NT2/D1 (cell line): Measurements from ENCODE around the gene HK1.

Source experiments
- SUZ12 ChIP-seq: IDR thresholded peaks from 2 replicates; pipeline ENCODE4 v1.6.1; 2011; ENCODE audit not compliant: insufficient read length, insufficient read depth; ENCODE audit errors: extremely low read depth
- ZNF274 ChIP-seq: IDR thresholded peaks from 2 replicates; pipeline ENCODE4 v1.6.1; 2011; ENCODE audit warnings: mild to moderate bottlenecking, low read depth, low read length

DNA sequence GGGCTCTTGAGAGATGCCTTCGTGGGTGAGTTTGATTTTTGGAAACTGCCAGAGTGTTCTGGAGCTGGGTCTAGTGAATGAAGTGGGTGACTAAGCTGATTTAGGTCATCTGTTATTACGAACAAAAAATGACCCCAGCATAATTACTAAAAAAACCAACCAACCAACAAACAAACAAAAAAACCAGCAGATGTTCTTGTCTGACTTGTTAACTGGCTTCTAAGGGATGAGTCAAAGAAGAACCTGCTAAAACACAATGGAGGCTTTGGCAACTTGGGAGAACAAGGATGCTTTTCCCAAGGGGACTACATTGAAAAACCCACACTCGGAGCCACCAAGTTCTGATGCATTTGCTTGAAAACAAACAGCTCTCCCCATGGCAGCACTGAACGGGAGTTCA lies 126.9 kb downstream of the HK1 start:
- TF ChIP-seq ZNF274 (no peak), SUZ12 (no peak)
